Astrocyte (in vitro differentiated cells and primary cell): ENCODE measurements around the gene LMX1A.

Source experiments
- EZH2 ChIP-seq: IDR thresholded peaks from 2 replicates; pipeline ENCODE4 v1.6.1; 2012; ENCODE audit warnings: mild to moderate bottlenecking, low read length, inconsistent platforms; ENCODE audit not compliant: insufficient read depth
- TF ChIP-seq, protein P1 (sequence below): IDR thresholded peaks from 2 replicates; pipeline ENCODE4 v1.5.1; 2011; ENCODE audit warnings: low read depth, mild to moderate bottlenecking, inconsistent platforms, low read length, moderate library complexity; ENCODE audit not compliant: insufficient read depth

DNA sequence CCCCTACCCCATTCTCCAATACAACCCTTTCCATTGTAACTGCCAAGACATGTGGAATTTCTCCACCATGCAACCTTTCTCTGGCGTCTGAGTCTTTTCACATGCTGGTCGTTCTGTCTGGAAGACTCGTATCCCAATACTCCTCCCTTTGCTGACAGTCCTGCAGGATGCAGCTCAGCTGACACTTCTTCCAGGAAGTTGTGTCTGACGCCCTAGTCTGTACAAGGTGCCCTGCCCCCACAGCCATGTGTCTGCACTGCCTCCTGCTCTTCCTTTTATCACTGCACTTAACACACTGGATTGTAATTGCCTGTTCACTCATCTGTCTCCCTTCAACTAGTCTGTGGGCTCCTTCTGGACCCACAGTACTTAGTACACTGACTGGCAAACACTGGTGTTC, 188.0 kb downstream of the LMX1A start:
- no peak for TF ChIP-seq EZH2
- TF ChIP-seq, protein P1, sequence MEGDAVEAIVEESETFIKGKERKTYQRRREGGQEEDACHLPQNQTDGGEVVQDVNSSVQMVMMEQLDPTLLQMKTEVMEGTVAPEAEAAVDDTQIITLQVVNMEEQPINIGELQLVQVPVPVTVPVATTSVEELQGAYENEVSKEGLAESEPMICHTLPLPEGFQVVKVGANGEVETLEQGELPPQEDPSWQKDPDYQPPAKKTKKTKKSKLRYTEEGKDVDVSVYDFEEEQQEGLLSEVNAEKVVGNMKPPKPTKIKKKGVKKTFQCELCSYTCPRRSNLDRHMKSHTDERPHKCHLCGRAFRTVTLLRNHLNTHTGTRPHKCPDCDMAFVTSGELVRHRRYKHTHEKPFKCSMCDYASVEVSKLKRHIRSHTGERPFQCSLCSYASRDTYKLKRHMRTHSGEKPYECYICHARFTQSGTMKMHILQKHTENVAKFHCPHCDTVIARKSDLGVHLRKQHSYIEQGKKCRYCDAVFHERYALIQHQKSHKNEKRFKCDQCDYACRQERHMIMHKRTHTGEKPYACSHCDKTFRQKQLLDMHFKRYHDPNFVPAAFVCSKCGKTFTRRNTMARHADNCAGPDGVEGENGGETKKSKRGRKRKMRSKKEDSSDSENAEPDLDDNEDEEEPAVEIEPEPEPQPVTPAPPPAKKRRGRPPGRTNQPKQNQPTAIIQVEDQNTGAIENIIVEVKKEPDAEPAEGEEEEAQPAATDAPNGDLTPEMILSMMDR = no peak
